Measurements from ENCODE around the gene RBP5.

RBP5 gene

DNA sequence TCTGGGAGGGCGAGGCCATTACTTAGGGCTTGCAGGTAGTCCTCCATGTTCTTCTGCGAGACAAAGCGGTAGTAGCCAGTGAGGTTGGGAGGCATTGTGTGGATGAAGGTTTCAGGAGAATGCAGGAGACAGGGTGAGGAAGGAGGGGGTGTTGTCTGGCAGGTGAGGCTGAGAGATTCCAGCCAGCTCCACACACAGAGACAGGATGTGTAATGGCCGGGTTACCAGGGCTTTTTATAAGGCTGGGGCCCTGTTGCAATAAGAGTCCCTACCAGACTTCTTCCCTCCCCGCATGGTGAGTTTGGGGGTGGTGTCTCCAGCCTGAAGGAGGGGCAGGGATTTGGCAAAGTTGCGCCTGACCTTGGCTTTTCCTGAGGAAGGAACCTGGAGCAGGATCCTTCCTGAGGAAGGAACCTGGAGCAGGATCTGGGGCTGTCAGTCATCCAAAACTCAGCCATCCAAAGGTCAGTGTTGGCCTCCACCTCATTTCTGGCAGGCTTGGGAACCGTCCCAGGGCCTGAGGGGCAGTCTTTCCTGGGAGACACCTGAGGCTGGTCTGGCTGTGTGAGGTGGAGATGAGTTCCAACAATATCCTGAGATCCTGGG, at the start of gene RBP5:
TSS of gene RBP5 (minus strand) at position 209 of the 606 bp plus-strand sequence. CDS start at position 95, 114 bp downstream.
- intact Hi-C loops (cut with DNase I): no loop called here

GRCh38 chr12:7178481-7178880, 49.8 kb upstream of the RBP5 start:
- intact Hi-C loops (cut with DNase I): no loop called here
- no peak for DNase-seq

More for the DNA sequence above, at the start of gene RBP5:
- DNase-seq: peak in 1 of 10 donors; percentile 51

- intact Hi-C loops (cut with DNase I): no loop called here
- DNase-seq: no peak
Measured at GRCh38 chr12:7176595-7176994, 47.9 kb upstream of the RBP5 start.

DNA sequence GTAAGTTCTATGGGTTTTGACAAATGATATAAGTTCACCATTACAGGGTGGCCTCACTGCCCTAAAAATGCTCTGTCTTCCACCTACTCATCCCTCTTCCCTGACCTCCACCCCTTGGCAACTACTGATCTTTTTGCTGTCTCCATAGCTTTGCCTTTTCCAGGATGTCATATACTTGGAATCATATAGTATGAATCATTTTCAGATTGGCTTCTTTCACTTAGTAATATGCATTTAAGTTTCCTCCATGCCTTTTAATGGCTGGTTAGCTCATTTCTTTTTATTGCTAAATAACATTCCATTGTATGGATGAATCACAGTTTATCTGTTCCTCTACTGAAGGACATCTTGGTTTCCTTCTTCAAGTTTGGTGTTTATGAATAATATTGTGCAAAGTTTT, 46.8 kb upstream of the RBP5 start:
- DNase-seq: no peak
- intact Hi-C loops (cut with DNase I): no loop called here

- intact Hi-C loops (cut with DNase I): no loop called here
- no peak for DNase-seq
Measured at GRCh38 chr12:7171854-7172253, 43.2 kb upstream of the RBP5 start.

DNA sequence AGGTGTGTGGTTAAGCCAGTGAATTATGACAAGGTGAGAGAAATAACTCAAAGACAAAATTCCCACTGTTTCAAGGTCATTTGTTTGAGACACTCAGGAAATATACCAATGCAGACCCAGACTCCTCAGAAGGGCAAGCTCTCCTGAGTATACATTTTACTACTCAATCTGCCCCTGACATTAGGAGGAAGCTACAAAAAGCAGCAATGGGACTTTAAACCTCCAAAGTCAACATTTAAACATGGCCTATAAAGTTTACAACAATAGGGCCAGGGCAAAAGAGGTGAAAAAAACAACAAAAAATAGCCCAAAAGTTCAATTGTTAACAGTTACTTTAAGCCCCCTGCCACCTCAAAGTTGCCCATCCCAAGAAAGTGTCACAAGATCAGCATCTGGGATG, 41.3 kb upstream of the RBP5 start:
- intact Hi-C loops (cut with DNase I): no loop called here
- DNase-seq: no peak

GRCh38 chr12:7162691-7163114, 34.0 kb upstream of the RBP5 start:
- DNase-seq: peak in 9 of 10 donors; percentile 17 to 95 (median 64)
- intact Hi-C loops (cut with DNase I): no loop called here

- intact Hi-C loops (cut with DNase I): no loop called here
- no peak for DNase-seq
Measured at GRCh38 chr12:7161811-7162210, 33.1 kb upstream of the RBP5 start.

- intact Hi-C loops (cut with DNase I): no loop called here
- DNase-seq: no peak
Measured at GRCh38 chr12:7161327-7161726, 32.6 kb upstream of the RBP5 start.

DNA sequence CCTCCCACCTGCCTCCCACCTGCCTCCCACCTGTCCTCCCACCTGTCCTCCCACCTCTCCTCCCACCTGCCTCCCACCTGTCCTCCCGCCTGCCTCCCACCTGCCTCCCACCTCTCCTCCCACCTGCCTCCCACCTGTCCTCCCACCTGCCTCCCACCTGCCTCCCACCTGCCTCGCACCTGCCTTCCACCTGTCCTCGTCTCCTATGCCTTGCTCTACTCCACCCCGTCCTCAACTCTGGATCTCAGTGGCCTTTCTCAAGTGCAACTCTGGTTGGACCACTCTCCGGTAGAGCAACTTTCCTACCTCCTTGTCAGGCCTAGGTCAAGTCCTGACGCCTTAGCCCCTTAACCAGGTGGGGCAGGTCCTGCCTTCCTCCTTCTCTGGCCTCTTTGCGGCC, 31.5 kb upstream of the RBP5 start:
- DNase-seq: no peak
- intact Hi-C loops (cut with DNase I): no loop called here

- DNase-seq: peak in 8 of 10 donors; percentile 45 to 94 (median 58)
- intact Hi-C loops (cut with DNase I): no loop called here
Measured at GRCh38 chr12:7158781-7159609, 30.3 kb upstream of the RBP5 start.

DNA sequence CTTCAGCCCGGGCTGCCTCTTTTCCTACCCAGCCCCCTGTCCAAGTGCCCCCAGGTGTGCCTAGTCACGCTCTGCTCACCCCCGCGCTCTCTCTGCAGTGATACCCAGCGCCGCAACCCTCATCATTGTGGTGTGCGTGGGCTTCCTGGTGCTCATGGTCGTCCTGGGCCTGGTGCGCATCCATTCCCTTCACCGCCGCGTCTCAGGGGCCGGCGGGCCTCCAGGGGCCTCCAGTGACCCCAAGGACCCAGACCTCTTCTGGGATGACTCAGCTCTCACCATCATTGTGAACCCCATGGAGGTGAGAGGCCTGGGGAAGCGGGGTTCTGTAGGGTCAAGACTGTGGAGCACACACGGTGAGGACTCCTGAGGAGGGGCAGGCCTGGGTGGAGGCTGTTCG, 28.7 kb upstream of the RBP5 start:
- intact Hi-C loops (cut with DNase I): no loop called here
- DNase-seq: no peak

GRCh38 chr12:7156259-7157197, 27.8 kb upstream of the RBP5 start:
- intact Hi-C loops (cut with DNase I): no loop called here

DNA sequence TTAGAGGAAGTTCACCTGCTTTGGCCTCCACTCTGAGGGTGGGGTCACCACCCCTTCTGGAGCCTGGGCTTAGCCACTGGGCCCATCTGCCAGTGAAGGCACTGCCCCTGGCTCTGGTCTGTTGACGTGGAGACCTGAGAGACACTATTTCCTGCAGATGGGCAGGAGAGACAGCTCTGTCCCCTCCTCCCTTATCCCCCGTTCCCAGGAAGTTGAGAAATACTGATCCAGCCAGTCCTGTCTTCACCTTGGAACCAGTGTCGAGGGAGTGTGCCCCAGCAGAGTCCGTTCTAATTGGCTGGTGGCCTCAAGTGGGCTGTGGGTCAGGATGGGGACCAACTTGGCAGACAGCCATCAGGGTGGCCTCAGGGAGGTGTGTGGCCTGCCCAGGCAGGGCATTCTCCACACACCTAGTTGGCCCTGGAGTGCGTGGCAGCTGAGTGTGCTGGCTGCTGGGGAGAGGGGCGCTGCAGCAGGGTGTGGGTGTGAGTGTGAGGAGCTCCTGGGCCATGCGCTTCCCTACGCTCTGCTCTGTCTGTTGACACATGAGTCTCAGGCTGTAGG, 26.9 kb upstream of the RBP5 start:
- DNase-seq: peak in 3 of 10 donors; percentile 46 to 88 (median 81)
- intact Hi-C loops (cut with DNase I): no loop called here

More at GRCh38 chr12:7156259-7157197, 27.8 kb upstream of the RBP5 start:
- DNase-seq: peak in 1 of 10 donors; percentile 78

DNA sequence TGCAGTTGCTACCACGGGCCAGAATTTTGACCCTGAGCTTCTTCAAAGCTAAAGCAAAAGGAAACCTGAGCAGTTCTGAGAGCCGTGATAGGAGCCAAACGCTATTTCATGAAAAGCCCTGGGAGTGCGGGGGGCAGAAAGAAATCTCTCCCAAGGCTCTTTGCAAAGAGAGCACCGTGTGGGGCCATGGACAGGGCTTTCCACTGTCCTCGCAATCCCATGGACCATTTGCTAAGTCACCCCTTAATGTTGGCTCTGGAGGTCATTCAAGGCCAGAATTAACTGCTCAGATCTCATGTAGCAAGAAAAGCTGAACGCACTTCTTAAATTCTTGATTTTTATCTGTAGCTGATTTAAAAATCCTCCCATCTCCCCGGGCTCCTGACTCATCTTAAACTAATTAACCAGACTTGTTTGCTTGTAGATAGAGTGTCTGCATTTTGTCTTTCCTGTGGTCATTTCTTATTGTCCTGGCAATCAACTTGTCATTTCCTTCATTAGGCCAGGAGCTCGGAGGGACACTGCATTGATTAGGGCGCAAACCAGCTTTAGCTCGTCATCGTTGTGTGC, 26.3 kb upstream of the RBP5 start:
- intact Hi-C loops (cut with DNase I): no loop called here
- no peak for DNase-seq

DNA sequence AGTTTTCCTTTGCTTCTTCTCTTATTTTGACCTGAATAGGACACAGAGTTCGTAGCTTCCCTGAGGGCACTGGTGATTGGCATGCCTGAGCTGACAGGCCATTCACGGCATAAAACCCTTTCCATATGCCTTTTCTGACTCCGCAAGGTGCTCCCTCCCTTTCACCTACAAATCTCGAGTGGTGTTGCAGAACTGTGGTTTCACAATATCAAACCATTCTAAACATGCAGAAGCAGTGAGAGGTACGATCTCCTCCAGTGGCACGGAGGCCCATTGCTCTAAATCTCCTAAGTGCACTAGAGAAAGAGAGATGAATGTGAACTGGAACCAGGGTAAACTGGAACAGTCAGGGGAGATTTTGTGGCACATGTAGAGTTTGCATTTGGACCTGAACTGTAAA, 25.4 kb upstream of the RBP5 start:
- intact Hi-C loops (cut with DNase I): no loop called here
- DNase-seq: no peak

DNA sequence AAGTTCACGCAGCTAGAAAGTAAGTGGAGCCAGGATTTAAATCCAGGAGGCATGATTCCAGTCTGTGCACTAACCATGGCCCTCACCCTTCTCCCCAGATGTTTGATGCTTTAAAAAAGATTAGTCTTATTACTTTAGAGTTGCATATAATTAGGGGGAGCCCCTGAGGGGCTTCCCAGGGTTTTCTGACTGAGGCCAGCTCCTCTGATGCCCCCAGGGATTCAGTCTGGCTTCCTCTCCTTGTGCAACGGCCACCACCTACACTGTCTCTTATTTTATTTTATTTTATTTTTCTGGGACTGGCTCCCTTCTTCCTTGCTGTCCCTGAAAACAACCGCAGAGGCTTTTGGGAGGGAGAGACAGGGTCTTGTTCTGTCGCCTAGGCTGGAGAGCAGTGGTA, 24.1 kb upstream of the RBP5 start:
- intact Hi-C loops (cut with DNase I): no loop called here
- DNase-seq: no peak

- DNase-seq: no peak
- intact Hi-C loops (cut with DNase I): no loop called here
Measured at GRCh38 chr12:7151532-7151931, 22.8 kb upstream of the RBP5 start.

DNA sequence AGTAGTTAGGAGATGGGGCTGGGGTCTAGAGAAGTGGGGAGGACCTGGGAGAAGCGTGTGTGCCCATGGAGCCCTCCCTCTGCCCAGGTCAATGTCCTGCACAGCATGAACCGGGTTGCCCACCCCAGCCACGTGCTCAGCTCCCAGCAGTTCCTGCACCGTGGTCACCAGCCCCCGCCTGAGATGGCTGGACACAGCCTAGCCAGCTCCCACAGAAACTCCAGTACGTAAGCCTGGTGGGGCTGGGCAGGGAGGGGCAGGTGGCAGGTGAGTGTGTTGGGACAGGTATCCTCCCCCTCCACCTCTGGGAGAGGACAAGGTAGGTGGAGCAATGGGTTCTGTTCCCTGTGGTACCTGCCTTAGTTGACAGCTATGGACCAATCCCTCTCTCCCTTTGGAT, 22.2 kb upstream of the RBP5 start:
- intact Hi-C loops (cut with DNase I): no loop called here
- DNase-seq: no peak

DNA sequence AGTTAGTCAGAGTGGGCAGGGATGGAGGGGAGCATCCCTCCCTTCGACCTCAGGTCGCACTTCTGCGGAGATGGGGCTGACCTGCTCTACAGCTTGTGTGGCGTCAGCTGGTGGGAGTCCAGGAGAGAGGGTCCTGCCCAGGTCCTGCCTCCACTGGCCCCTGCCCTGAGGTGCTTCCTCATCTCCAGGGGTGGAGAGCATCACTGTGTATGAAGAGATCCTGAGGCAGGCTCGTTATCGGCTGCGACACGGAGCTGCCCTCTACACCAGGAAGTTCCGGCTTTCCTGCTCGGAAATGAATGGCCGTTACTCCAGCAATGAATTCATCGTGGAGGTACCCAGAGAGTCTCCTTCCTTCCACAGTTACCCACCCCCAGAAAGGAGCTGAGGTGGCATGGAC, 21.7 kb upstream of the RBP5 start:
- DNase-seq: peak in 1 of 10 donors; percentile 46
- intact Hi-C loops (cut with DNase I): no loop called here
